SKM-1 treated with dmso at 0.1 percent for 144 hours (cell line): ENCODE data around the gene NAT14.
"Not testable (repeated sequence)": the region's sequence is repeated elsewhere in the genome, so short reads cannot be mapped to it uniquely, and the experiment has no call there.

Experiments
- DNase-seq: peaks from one replicate; lab custom pipeline; 2025; ENCODE audit not compliant: unreplicated experiment; lab: John Stamatoyannopoulos, UW

NAT14 gene

DNA sequence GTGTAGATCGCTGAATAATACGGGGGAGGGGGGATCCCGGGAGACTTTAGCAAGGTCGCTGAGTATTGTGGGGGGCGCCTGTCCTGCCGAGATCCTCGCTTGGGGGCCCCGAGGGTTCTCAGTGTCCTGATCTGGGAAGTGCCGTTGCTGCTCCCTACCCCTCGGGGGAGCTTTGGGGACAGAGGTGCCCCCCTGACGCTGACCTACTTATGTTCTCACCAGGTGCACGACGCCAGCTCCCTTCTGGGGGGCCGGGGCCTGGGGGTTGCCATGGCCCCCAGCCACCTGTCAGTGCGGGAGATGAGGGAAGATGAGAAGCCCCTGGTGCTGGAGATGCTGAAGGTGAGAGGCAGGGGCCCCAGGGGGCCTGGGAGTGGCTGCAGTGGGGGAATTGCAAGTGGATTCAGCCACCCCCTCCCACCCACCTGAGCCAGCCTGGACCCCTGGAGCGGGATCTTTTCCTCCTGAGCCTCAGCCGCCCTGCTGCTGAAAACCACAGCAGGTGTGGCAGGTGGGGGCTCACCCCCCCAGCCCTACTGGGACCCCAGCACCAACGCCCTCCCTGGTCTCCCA is 537 bp downstream of the NAT14 start:
- DNase-seq: no peak

DNA sequence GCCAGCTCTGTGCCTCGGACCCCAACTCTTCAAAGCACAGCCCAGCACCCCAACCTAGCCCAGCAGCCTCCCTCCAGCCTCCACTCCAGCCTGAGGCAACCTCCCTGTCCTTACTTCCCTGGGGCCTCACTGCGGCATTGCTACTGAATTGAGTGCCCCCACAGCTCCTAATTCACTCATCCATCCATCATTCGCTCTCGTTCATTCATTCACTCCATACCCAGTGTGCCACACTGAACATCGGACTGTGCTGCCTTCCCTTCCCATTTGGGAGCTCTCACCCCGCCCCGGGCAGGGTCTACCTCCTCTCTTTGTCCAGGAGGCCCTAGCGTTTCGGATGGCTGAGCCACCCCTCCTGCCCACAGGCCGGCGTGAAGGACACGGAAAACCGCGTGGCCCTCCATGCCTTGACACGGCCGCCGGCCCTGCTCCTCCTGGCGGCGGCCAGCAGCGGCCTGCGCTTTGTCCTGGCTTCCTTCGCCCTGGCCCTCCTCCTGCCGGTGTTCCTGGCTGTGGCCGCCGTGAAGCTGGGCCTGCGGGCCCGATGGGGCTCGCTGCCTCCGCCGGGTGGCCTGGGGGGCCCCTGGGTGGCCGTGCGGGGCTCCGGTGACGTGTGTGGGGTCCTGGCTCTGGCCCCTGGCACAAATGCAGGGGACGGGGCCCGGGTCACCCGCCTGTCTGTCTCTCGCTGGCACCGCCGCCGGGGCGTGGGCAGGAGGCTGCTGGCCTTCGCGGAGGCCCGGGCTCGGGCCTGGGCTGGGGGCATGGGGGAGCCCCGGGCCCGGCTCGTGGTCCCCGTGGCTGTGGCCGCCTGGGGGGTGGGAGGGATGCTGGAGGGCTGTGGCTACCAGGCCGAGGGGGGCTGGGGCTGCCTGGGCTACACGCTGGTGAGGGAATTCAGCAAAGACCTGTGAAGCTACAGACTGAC is 1.3 kb downstream of the NAT14 start:
- no peak for DNase-seq

DNA sequence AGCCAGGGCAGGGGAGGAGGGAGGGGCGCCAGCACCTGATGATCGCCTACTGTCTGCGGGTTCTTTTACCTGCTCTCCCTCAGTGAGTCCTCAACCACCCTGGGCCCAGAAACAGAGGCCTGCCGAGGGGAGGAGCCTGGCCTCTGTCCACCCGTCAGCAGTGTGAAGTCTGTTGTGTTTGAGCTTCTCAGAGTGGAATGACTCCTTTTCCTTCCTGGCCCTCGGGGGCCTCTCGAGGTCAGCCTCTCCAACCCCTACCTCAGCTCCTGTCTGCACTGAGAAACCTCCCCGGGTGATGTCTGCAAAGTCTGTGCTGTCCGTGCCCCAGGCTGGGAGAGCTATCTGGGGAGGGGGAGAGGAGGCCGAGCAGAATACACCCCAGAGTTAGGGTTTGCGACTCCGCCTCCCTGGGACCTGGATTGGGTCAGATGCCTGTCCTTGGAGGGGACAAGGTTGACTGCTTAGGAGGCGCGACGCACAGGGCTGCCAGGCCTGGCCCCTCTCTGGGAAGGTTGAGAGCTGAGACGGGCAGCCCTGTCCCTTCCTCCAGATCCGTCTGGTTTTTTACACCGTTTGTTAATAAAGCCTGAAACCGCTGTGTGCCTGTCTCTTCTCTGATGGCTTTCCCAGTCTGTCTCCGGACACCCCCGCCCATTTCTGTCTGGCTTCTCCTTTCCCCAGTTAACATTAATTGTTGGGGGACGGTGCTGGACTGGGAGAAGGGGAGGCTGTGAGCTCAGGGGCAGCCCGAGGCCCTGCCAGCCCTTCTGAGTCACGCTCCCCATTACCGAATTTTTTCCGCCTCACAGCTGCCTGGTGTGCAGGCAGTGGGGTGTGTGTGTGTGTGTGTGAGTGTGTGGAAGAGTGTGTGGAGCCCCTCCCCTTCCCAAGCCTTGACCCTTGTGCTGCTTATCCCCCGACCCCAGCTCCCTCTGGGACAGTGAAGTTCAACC is 2.3 kb downstream of the NAT14 start:
- no peak for DNase-seq

DNA sequence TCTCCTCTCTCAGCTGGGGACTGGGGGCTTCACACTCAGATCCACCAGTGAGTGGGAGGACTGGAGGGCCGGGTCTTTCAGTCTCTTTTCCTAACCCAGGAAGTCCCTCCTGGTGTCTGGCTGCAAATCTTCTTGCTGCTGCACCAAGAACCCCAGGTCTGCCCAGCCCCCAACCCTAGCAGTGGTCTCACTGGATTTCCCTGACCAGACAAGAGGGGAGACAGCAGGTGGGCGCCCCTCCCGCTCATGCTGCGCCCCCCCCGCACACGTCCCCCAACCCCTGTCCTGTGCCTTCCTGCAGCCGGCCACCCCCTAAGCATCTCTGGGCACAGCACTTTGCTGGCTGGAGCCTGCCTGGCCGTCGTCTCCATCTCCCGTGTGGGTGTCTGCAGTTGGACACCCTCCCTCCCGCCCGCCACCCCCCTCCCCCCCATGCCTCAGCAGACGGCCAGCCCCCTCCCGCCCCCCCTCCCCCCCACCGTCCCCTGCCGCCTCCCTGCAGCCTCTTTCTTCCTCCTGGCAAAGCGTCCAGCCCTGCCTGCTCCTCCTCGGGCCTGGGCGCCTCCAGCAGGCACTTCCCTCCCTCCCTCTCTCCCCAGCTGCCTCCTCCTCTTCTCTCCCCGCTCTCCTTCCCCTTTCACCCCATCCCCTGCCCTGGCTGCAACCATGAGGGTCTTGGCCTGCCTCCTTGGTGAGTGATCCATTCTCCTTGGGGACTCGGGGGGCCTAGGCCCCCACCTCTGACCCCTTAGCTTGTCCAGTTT is 3.1 kb downstream of the NAT14 start, which contains the start of gene SSC5D:
SSC5D (plus strand) TSS at position 513 of the 764 bp plus-strand sequence; CDS start at position 667, 154 bp downstream.
- no peak for DNase-seq

DNA sequence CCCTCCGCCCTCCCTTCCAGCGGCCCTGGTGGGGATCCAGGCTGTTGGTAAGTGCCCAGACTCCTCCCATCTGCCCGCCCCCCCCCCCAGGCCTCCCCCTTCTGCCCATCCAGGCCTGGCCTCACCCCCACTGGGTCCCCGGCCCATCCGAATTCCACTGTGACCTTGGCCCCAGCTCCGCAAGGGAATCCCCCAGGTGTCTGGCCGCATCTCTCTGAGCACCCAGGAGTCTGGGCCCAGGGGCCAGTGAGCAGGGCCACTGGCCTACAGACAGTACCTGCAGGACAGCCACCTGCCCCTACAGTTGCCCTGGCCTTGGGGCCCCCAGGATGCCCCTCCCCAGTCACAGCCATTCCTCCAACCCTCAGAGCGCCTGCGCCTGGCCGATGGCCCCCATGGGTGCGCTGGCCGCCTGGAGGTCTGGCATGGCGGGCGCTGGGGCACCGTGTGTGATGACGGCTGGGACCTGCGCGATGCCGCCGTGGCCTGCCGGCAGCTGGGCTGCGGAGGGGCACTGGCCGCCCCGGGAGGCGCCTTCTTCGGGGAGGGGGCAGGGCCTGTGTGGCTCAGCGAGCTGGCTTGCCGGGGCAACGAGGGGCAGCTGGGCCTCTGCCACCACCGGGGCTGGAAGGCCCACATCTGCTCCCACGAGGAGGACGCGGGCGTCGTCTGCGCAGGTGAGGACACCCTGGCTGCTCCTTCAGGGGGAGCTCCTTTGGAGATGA is 4.2 kb downstream of the NAT14 start:
- no peak for DNase-seq

DNA sequence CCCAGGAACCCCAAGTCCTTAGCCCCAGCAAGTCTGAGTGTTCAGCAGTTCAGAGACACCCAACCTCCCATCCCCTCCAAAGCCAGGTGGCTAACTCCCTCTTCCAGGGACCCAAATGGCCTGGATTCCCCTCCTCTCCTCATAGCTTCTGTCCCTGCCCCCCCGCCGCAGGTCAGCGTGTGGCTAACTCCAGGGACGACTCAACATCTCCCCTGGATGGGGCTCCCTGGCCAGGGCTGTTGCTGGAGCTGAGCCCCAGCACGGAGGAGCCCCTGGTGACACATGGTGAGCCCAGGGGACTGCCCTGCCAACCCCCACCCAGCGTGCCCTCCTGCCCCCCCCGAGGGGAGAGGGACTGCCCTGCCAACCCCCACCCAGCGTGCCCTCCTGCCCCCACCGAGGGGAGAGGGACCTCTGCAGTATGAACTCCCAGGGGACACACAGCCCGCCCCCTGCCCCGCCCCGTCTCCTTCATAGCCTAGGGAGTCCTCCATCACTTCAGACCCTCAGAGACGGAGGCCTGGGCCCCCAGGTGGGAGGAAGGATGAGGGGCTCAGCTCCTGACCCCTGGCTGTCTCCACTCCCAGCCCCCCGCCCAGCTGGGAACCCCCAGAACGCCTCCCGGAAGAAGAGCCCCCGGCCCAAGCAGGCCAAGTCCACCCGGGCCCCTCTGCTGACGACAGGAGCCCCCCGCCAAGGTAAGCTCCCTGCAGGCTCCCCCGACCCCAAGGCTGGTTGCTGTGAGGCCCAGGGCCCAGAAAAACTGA is 4.9 kb downstream of the NAT14 start:
- DNase-seq: no peak

DNA sequence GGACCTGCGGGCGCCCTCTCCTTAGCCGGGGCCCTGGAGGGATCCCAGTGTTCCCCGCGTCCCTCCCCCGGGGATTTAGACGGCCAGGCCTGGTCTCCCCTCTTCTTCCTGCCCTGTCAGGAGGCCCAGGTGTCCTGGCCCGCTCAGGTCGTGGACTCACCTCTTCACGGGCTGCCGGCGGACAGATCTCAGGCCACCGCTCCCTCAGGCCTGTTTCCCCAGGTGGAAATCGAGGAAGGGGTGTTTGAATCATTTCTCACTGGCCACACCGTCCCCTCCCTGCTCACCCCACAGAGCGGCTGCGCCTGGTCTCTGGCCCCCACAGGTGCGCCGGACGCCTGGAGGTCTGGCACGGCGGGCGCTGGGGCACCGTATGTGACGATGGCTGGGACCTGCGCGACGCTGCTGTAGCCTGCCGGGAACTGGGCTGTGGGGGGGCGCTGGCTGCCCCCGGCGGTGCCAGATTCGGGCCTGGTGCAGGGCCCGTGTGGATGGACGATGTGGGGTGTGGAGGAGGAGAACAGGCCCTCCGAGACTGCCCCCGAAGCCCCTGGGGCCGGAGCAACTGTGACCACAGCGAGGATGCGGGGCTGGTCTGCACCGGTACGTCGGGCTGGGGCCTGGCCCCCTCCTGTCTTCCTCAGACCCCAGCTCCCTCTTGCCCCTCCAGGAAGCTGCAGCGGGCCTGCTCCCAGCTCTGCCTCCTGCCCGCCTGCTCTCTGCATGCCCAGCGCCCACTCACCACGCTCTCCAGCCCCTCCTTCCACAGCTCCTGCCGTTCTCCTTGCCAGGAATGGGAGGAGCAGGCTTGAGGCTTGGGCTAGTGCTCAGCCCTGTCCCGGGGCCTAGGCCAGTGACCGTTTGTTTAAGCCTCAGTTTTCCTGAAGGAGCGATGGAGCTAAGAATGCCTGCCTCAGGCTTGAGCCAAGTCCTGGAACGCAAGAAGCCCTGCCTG is 5.8 kb downstream of the NAT14 start:
- no peak for DNase-seq

- no peak for DNase-seq
These were observed 6.8 kb downstream of the NAT14 start for GRCh38 chr19:55491546-55492360.

- no peak for DNase-seq
These were observed 7.5 kb downstream of the NAT14 start for GRCh38 chr19:55492362-55492944.

DNA sequence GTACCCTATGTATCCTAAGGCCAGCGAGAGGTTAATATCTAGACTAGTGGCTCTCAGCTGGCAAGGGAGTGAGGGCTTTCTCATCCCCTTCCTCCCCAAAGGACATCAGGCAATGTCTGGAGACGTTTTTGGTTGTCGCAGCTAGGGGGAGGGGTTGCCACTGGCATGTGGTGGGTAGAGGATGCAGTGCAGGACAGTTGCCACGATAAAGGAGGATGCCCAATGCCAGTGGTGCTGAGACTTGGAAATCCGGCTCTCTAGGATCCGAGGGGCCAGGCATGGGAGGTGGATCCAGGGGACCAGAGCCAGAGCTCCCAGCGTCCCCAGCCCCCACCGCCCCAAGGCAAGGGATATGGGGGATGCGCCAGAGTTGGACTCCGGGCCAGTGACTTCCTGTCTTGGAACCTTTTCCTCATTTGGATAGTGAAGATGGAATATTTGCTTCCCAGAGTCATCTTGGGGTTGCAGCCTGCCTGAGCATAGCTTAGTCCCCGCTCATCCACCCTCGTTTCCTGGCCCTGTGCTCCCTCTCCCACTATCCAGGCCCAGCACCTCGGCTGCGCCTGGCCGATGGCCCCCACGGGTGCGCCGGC is 8.2 kb downstream of the NAT14 start:
- no peak for DNase-seq

GRCh38 chr19:55493645-55494171 is 8.7 kb downstream of the NAT14 start:
- no peak for DNase-seq

GRCh38 chr19:55494172-55494761 is 9.3 kb downstream of the NAT14 start:
- no peak for DNase-seq

GRCh38 chr19:55495646-55496349 is 10.8 kb downstream of the NAT14 start:
- no peak for DNase-seq

DNA sequence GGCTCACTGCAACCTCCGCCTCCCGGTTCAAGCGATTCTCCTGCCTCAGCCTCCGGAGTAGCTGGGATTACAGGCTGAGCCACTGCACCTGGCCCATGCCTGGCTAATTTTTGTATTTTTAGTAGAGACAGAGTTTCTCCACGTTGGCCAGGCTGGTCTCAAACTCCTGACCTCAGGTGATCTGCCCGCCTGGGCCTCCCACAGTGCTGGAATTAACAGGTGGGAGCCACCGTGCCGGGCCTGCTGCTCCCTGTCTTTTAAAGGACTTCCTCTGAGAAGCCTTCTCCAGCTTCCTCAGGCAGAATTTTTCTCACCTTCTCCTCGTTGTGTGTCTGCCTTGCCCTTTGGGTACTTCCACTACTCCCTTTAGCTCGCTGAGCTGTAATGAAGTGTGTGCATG is 11.8 kb downstream of the NAT14 start:
- DNase-seq: not testable (repeated sequence)

DNA sequence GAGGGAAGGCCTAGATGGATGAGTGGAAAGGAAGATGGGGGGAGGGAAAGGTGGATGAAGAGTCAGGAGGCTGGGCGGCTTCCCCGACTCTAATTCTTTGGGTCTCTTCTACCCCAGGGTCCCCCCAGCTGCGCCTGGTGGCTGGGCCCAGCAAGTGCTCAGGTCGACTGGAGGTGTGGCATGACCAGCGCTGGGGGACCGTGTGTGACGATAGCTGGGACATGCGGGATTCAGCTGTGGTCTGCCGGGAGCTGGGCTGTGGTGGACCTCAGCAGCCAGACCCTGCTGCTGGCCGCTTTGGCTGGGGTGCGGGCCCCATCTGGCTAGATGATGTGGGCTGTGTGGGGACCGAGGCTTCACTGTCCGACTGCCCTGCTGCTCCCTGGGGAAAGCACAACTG is 12.8 kb downstream of the NAT14 start:
- no peak for DNase-seq
